ENCODE measurements around the gene LITAFD.
"Not testable (repeated sequence)": the region's sequence is repeated elsewhere in the genome, so short reads cannot be mapped to it uniquely, and the experiment has no call there.

The LITAFD gene

GRCh38 chr16:8893976-8894690 lies 12.0 kb downstream of the LITAFD start:
- no peak for DNase-seq

GRCh38 chr16:8894736-8895334 lies 12.7 kb downstream of the LITAFD start:
- DNase-seq = no peak

- DNase-seq = no peak
These were observed 16.6 kb downstream of the LITAFD start for GRCh38 chr16:8898660-8899318.

GRCh38 chr16:8899709-8900317 lies 17.7 kb downstream of the LITAFD start:
- DNase-seq = no peak

GRCh38 chr16:8900343-8900742 lies 18.2 kb downstream of the LITAFD start:
- no peak for DNase-seq

GRCh38 chr16:8901320-8901861 lies 19.2 kb downstream of the LITAFD start:
- no peak for DNase-seq

- DNase-seq = no peak
These were observed 20.9 kb downstream of the LITAFD start for GRCh38 chr16:8903004-8903403.

- DNase-seq = no peak
These were observed 21.9 kb downstream of the LITAFD start for GRCh38 chr16:8904018-8904430.

- DNase-seq = no peak
These were observed 23.1 kb downstream of the LITAFD start for GRCh38 chr16:8905168-8905762.

GRCh38 chr16:8905795-8906591 lies 23.8 kb downstream of the LITAFD start:
- no peak for DNase-seq

- no peak for DNase-seq
These were observed 24.9 kb downstream of the LITAFD start for GRCh38 chr16:8907096-8907495.

- DNase-seq = no peak
These were observed 26.8 kb downstream of the LITAFD start for GRCh38 chr16:8908810-8909468.

- DNase-seq = no peak
These were observed 28.7 kb downstream of the LITAFD start for GRCh38 chr16:8910811-8911210.

GRCh38 chr16:8912793-8913192 lies 30.6 kb downstream of the LITAFD start:
- no peak for DNase-seq

- DNase-seq = no peak
These were observed 31.9 kb downstream of the LITAFD start for GRCh38 chr16:8914098-8914497.

GRCh38 chr16:8915722-8916301 lies 33.7 kb downstream of the LITAFD start:
- no peak for DNase-seq

GRCh38 chr16:8916541-8917225 lies 34.5 kb downstream of the LITAFD start:
- no peak for DNase-seq

- DNase-seq = not testable (repeated sequence)
These were observed 35.2 kb downstream of the LITAFD start for GRCh38 chr16:8917336-8917735.

Measured in hypothalamus (tissue), 51 donors.